Prostate gland (tissue), 2 donors: ENCODE measurements around the gene ALPP. TPM values are rescaled to one million over a fixed set of nuclear protein-coding genes. Genes with fewer than 3 reads are reported as not detected.
"Not testable (repeated sequence)": the region's sequence is repeated elsewhere in the genome, so short reads cannot be mapped to it uniquely, and the experiment has no call there.

Experiments
- DNase-seq: peaks from one replicate; pipeline ENCODE4 v3.0.0-alpha.2; 2019; ENCODE audit warnings: low spot score
- H3K27ac ChIP-seq, 2 donors: fragments of 200-600 bp; sonication (generic); 2 replicates each; pipeline ENCODE4 v1.5.1; 2017 to 2019
- H3K27me3 ChIP-seq: fragments of 200-600 bp; sonication (generic); replicated peaks from 2 replicates; pipeline ENCODE4 v1.5.1; 2019; ENCODE audit not compliant: insufficient read depth
- H3K36me3 ChIP-seq, 2 donors: fragments of 200-600 bp; sonication (generic); 1 replicate in 1 of 2; 2 replicates in 1 of 2; pipeline versions ENCODE4 v1.5.1 to v1.8.1; 2017 to 2019
- H3K4me1 ChIP-seq: fragments of 200-600 bp; sonication (generic); replicated peaks from 2 replicates; pipeline ENCODE4 v1.5.1; 2019
- H3K4me3 ChIP-seq, 2 donors: fragments of 200-600 bp; sonication (generic); 2 replicates each; pipeline ENCODE4 v1.5.1; 2017 to 2019
- H3K9me3 ChIP-seq: fragments of 200-600 bp; sonication (generic); 2 replicates; pipeline ENCODE4 v1.5.1; 2017
- POLR2A ChIP-seq: fragments of 450-650 bp; IDR thresholded peaks from one replicate; pipeline ENCODE4 v1.6.1; 2016; ENCODE audit warnings: antibody characterized with exemption, mild to moderate bottlenecking
- POLR2AphosphoS5 ChIP-seq: sonication (generic); formaldehyde crosslinking; IDR thresholded peaks from one replicate; pipeline ENCODE4 v1.6.1; 2017; ENCODE audit warnings: antibody characterized with exemption
- WGBS: methylation state at CpG from one replicate; pipeline ENCODE4 v1.1.5; 2018; 5-methylcytosine and 5-hydroxymethylcytosine counted together
- intact Hi-C: fragments of 100-400 bp; cut with DNase I; formaldehyde crosslinking; loops from one replicate; pipeline ENCODE4 v1.14.2; 2022
- total RNA-seq, 2 donors: library from RNA; depleted of rRNA; stranded (reverse); fragments of >200 nt; gene quantifications; one replicate each; pipeline ENCODE4 v1.1.0, GENCODE V29; 2016
- TF ChIP-seq, protein P1 (sequence below), 4 experiments: fragments of 200-600 bp in 2 of 4; fragments of 450-650 bp in 2 of 4; sonication (generic) in 2 of 4; IDR thresholded peaks; 1 replicate in 3 of 4; 2 replicates in 1 of 4; pipeline ENCODE4 v1.5.1; 2016 to 2019; ENCODE audit warnings: antibody characterized with exemption in 4 of 4, mild to moderate bottlenecking in 2 of 4, moderate library complexity in 2 of 4

Gene ALPP
- total RNA-seq, 2 donors from 2014 or later, result 0.97 TPM; not detected in 1

DNA sequence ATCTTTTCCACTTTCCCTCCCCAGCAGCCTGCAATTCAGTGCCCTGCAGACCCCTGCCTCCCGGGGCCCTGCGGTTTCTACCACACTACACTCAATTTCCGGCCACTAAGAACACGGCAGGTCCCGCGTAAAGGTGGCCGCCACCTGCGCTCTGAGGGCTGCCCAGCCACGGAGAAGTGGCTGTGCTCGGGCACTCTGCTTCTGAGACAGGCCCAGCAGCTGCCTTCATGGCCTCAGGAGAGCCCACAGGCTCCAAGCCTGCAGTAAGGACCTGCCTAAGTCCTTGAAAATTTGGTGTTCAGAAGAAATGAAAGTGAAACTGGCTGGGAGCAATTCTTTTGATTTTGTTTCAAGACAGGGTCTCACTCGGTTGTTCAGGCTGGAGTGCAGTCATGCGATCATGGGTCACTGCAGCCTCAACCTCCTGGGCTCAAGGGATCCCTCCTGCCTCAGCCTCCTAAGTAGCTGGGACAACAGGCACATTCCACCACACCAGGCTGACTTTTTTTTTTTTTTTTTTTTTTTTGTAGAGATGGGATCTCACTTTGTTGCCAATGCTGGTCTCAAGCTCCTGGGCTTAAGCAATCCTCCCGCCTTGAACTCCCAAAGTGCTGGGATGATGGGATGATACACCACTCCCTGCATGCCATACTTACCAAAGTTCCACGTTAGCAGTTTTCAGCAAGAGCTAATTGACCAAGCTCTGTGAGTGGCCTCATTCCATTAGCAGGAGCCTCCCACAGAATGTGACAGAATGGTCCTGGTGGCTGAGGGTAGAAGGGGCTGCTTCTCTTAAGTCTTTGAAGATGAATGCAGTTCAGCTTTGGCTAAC lies 14.6 kb upstream of the ALPP start:
- no peak for DNase-seq
- no peaks in the 10 kb centered on the region for H3K27me3 ChIP-seq
- H3K4me3 ChIP-seq, result no peak overlapping the region
- no peak overlapping the region for H3K27ac ChIP-seq
- no peak for TF ChIP-seq POLR2A
- WGBS, result 77% methylated on average over 14 of the region's 14 CpGs
- H3K36me3 ChIP-seq, result no peaks in the 10 kb centered on the region
- no peaks in the 10 kb centered on the region for H3K4me1 ChIP-seq
- H3K9me3 ChIP-seq, result no peaks in the 10 kb centered on the region
- intact Hi-C loops, result no loop called here

DNA sequence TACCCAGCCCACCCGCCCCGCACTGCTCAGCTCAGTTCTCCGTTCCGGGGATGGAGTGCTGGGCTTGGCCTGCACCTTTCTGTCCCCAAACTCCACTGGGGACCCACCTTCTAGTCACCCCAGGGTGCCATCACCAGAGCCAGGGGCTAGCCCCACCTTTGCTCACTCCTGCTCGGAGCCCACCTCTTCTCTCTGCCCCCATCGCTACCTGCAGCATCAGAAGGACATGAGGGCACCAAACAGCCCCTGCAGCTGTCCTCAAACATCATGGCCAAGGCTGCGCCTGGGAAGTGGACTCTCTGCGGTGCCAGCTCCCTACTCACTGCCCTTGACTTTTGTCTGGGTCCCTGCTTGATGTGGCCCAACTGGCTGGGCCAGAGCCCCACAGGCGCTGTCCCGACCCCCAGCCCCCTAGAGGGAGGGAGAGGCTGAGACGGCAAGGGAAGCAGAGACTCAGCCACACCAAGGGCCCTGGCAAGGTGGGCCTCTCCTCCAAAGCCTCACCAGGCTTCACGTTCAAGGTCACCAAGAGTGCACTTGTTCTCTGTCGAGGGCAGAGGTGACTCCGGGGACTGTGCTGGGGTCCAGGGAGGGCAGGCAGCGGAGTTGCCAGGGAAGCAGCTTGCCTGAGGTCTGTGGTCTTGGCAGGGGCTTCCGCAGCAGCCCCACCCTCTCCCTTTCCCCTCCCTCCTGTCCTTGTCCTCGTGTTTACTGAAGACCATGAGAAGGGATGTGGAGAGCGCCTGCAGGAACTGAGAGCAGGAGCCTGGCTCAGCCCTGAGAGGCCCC lies 13.6 kb upstream of the ALPP start:
- H3K9me3 ChIP-seq, H3K4me1 ChIP-seq, H3K27me3 ChIP-seq, intact Hi-C loops, H3K27ac ChIP-seq, H3K4me3 ChIP-seq, DNase-seq, H3K36me3 ChIP-seq: not testable (repeated sequence)
- WGBS, result 80% methylated on average over 18 of the region's 18 CpGs

DNA sequence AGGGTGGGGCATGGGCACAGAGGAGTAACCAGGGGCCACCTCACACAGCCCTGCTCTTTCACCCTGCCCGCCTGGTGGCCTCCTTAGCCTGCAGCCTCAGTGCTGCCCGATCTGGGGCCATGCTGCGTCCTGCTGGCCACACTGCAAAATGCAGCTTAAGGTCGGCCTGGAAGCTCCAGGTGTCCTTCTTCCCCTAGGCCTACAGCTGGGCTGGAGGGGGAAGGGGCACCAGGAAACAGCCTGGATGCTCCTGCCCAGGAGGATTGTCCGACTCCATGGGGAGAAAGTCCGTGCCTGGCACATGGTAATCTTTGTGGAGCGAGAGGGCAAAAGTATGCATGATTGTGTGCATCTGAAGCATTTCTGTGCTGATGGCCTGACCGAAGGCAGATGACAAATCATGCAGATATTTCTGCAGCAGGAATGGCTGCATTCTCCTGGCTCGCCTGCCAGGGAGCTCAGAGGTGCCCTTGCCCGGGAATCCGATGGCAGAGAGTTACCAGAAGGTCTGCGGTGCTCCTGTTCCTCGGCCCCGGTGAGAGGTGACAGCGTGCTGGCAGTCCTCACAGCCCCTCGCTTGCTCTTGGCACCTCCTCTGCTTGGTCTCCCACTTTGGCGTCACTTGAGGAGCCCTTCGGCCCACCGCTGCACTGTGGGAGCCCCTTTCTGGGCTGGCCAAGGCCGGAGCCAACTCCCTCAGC lies 12.8 kb upstream of the ALPP start:
- Histone ChIP-seq H3K27ac (no peak overlapping the region), H3K27me3 (no peaks in the 10 kb centered on the region), H3K36me3 (no peaks in the 10 kb centered on the region), H3K4me1 (no peaks in the 10 kb centered on the region), H3K4me3 (no peak overlapping the region), H3K9me3 (no peaks in the 10 kb centered on the region)
- TF ChIP-seq POLR2A, result no peak
- TF ChIP-seq, protein P1, sequence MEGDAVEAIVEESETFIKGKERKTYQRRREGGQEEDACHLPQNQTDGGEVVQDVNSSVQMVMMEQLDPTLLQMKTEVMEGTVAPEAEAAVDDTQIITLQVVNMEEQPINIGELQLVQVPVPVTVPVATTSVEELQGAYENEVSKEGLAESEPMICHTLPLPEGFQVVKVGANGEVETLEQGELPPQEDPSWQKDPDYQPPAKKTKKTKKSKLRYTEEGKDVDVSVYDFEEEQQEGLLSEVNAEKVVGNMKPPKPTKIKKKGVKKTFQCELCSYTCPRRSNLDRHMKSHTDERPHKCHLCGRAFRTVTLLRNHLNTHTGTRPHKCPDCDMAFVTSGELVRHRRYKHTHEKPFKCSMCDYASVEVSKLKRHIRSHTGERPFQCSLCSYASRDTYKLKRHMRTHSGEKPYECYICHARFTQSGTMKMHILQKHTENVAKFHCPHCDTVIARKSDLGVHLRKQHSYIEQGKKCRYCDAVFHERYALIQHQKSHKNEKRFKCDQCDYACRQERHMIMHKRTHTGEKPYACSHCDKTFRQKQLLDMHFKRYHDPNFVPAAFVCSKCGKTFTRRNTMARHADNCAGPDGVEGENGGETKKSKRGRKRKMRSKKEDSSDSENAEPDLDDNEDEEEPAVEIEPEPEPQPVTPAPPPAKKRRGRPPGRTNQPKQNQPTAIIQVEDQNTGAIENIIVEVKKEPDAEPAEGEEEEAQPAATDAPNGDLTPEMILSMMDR (IDR thresholded peaks at IDR 0.05), result peak in 1 of 4 experiments; percentile 47
- no peak for TF ChIP-seq POLR2AphosphoS5
- 83% methylated on average over 20 of the region's 20 CpGs for WGBS
- no peak for DNase-seq
- intact Hi-C loops, result no loop called here

DNA sequence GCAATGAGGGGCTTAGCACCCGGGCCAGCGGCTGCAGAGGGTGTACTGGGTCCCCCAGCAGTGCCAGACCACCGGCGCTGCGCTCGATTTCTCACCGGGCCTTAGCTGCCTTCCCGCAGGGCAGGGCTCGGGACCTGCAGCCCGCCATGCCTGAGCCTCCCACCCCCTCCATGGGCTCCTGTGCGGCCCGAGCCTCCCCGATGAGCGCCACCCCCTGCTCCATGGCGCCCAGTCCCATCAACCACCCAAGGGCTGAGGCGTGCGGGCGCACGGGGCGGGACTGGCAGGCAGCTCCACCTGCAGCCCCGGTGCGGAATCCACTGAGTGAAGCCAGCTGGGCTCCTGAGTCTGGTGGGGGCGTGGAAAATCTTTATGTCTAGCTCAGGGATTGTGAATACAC lies 12.1 kb upstream of the ALPP start:
- 92% methylated on average over 23 of the region's 23 CpGs for WGBS
- intact Hi-C loops, H3K36me3 ChIP-seq: not testable (repeated sequence)

DNA sequence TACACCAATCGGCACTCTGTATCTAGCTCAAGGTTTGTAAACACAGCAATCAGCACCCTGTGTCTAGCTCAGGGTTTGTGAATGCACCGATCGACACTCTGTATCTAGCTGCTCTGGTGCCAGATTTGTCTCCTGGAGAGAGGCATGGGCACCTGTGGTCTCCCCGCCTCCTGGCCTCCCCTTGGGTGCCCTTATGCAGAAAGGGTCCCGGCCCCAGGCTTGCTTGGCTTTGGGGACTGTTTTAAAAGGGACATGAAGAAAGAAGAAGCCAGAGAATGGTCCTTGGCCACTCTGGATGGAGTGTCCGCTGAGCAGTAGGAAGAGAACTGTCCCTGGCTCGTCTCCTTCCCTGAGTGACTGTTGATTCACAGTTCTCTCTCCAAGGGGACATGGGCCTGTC lies 11.5 kb upstream of the ALPP start:
- H3K36me3 ChIP-seq, result no peaks in the 10 kb centered on the region
- intact Hi-C loops, result no loop called here
- no peaks in the 10 kb centered on the region for H3K27me3 ChIP-seq
- no peak overlapping the region for H3K27ac ChIP-seq
- TF ChIP-seq POLR2AphosphoS5, result no peak
- TF ChIP-seq, protein P1 (IDR thresholded peaks at IDR 0.05), result no peak
- no peak for TF ChIP-seq POLR2A
- H3K4me3 ChIP-seq, result no peak overlapping the region
- 71% methylated on average over 7 of the region's 7 CpGs for WGBS
- H3K9me3 ChIP-seq, result no peaks in the 10 kb centered on the region
- no peak for DNase-seq
- H3K4me1 ChIP-seq, result no peaks in the 10 kb centered on the region

More for the DNA sequence above, 12.1 kb upstream of the ALPP start:
- not testable (repeated sequence) for H3K9me3 ChIP-seq, H3K27ac ChIP-seq, H3K27me3 ChIP-seq, DNase-seq, H3K4me3 ChIP-seq, H3K4me1 ChIP-seq

DNA sequence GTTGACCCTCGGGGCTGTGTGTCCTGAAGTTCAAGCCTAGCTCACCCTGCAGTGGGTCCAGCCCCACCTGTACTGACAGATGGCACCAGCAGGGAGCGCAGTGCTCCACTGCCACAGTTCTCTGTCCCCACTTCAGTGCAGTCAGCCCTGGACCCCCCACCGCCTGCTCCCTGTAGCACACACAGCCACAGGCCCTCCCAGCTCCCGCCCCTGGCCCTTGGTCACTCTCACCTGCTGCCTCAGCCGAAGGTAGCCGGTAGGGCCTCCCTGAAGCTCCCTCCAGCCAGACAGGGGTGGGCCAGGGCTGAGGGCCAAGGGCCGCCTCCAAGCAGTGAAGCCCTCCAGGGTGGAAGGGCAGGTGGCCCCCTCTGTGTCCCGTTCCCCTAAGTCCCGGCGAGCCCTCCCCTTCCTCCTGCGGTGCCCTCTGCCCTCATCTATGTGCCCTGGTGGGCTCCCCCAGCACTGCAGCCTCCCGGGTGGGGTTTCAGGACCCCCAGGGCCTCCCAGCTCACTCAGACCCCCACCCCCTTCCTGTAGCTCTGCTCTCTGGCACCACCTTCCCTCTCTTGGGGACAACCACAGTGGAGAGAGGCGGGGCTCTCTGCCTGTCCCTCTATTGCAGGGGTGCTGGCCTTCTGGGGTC lies 10.8 kb upstream of the ALPP start:
- no peak for TF ChIP-seq POLR2AphosphoS5
- TF ChIP-seq, protein P1 (IDR thresholded peaks at IDR 0.05), result no peak
- no peak for TF ChIP-seq POLR2A
- Histone ChIP-seq H3K36me3 (no peaks in the 10 kb centered on the region), H3K9me3 (no peaks in the 10 kb centered on the region), H3K27ac (no peak overlapping the region), H3K4me3 (no peak overlapping the region), H3K4me1 (no peaks in the 10 kb centered on the region), H3K27me3 (no peaks in the 10 kb centered on the region)
- no peak for DNase-seq
- WGBS, result 84% methylated on average over 12 of the region's 13 CpGs
- intact Hi-C loops, result no loop called here
